GM12892 (cell line): Measurements from ENCODE around the gene CCDC136.

Source experiments
- POLR2A ChIP-seq: IDR thresholded peaks from 2 replicates; pipeline ENCODE4 v1.6.1; 2011; ENCODE audit warnings: low read depth, low read length, control low read depth
- TAF1 ChIP-seq: IDR thresholded peaks from 2 replicates; pipeline ENCODE4 v1.6.1; 2011; ENCODE audit warnings: low read depth, mild to moderate bottlenecking, control low read depth, low read length, borderline replicate concordance

GRCh38 chr7:128827248-128827958, 35.6 kb downstream of the CCDC136 start:
- TF ChIP-seq POLR2A, result no peak
- TF ChIP-seq TAF1, result no peak
